ENCODE data around the gene TAS1R3. TPM values are rescaled to one million over a fixed set of nuclear protein-coding genes. Genes with fewer than 3 reads are reported as not detected.

TAS1R3 gene
- total and polyA plus RNA-seq, 4 donors: 0.13 to 1.3 (median 0.55) TPM

- Histone ChIP-seq H3K9ac (ENCODE audit: insufficient read depth in 1 of 2, low read length in 2 of 2) (no peak overlapping the region), H3K4me1 (ENCODE audit: control insufficient read depth in 5 of 5, insufficient read depth in 5 of 5, low read length in 5 of 5) (peaks cover 0 to 19% (median 8%) of the 10 kb centered on the region in 5 donors), H3K9me3 (ENCODE audit: control insufficient read depth in 4 of 4, insufficient read depth in 3 of 4, low read length in 3 of 4) (no peaks in the 10 kb centered on the region), H3K27me3 (ENCODE audit: control insufficient read depth in 3 of 3, insufficient read depth in 3 of 3, low read length in 2 of 3) (no peaks in the 10 kb centered on the region), H3K27ac (ENCODE audit: low read depth in 1 of 2, low read length in 1 of 2) (no peak overlapping the region), H3K4me3 (no peak overlapping the region), H3K36me3 (ENCODE audit: control insufficient read depth in 4 of 4, insufficient read depth in 4 of 4, low read length in 4 of 4) (peaks cover 0 to 18% (median 2%) of the 10 kb centered on the region in 4 donors)
- ATAC-seq (ENCODE audit: insufficient read depth, low FRiP score): no peak
- DNase-seq: no peak
- WGBS, 2 donors: 93 to 95% methylated on average over 36 to 40 of the region's 40 CpGs
- TF ChIP-seq CTCF (IDR thresholded peaks at IDR 0.05; ENCODE audit: control extremely low read depth, extremely low read depth): no peak
Measured at GRCh38 chr1:1327291-1327690, 3.8 kb upstream of the TAS1R3 start.

- DNase-seq (no peak), ATAC-seq (ENCODE audit: insufficient read depth, low FRiP score) (no peak)
- WGBS, 2 donors: 86 to 91% methylated on average over 15 of the region's 15 CpGs
- Histone ChIP-seq H3K9ac (ENCODE audit: insufficient read depth in 1 of 2, low read length in 2 of 2) (no peak overlapping the region), H3K4me1 (ENCODE audit: control insufficient read depth in 5 of 5, insufficient read depth in 5 of 5, low read length in 5 of 5) (peaks cover 0 to 18% (median 8%) of the 10 kb centered on the region in 5 donors), H3K36me3 (ENCODE audit: control insufficient read depth in 4 of 4, insufficient read depth in 4 of 4, low read length in 4 of 4) (peaks cover 0 to 18% (median 1%) of the 10 kb centered on the region in 4 donors), H3K27me3 (ENCODE audit: control insufficient read depth in 3 of 3, insufficient read depth in 3 of 3, low read length in 2 of 3) (no peaks in the 10 kb centered on the region), H3K9me3 (ENCODE audit: control insufficient read depth in 4 of 4, insufficient read depth in 3 of 4, low read length in 3 of 4) (no peaks in the 10 kb centered on the region), H3K4me3 (no peak overlapping the region), H3K27ac (ENCODE audit: low read depth in 1 of 2, low read length in 1 of 2) (no peak overlapping the region)
- TF ChIP-seq CTCF (IDR thresholded peaks at IDR 0.05; ENCODE audit: control extremely low read depth, extremely low read depth): no peak
Measured at GRCh38 chr1:1328254-1328653, 2.8 kb upstream of the TAS1R3 start.

- DNase-seq: no peak
- 93 to 94% methylated on average over 58 of the region's 58 CpGs for WGBS, 2 donors
- Histone ChIP-seq H3K9ac (ENCODE audit: insufficient read depth in 1 of 2, low read length in 2 of 2) (no peak overlapping the region), H3K4me1 (ENCODE audit: control insufficient read depth in 5 of 5, insufficient read depth in 5 of 5, low read length in 5 of 5) (peaks cover 0 to 15% (median 8%) of the 10 kb centered on the region in 5 donors), H3K27me3 (ENCODE audit: control insufficient read depth in 3 of 3, insufficient read depth in 3 of 3, low read length in 2 of 3) (no peaks in the 10 kb centered on the region), H3K4me3 (no peak overlapping the region), H3K36me3 (ENCODE audit: control insufficient read depth in 4 of 4, insufficient read depth in 4 of 4, low read length in 4 of 4) (peaks cover 0 to 18% (median 0%) of the 10 kb centered on the region in 4 donors), H3K27ac (ENCODE audit: low read depth in 1 of 2, low read length in 1 of 2) (no peak overlapping the region), H3K9me3 (ENCODE audit: control insufficient read depth in 4 of 4, insufficient read depth in 3 of 4, low read length in 3 of 4) (peaks cover 0 to 5% (median 0%) of the 10 kb centered on the region in 4 donors)
- ATAC-seq (ENCODE audit: insufficient read depth, low FRiP score): no peak
- TF ChIP-seq CTCF (IDR thresholded peaks at IDR 0.05; ENCODE audit: control extremely low read depth, extremely low read depth): no peak
Measured at GRCh38 chr1:1329304-1330210, 1.5 kb upstream of the TAS1R3 start.

All from lung (tissue), 12 donors.